ENCODE results near the gene TSPY4.
"Not testable (repeated sequence)": the region's sequence is repeated elsewhere in the genome, so short reads cannot be mapped to it uniquely, and the experiment has no call there.

DNA sequence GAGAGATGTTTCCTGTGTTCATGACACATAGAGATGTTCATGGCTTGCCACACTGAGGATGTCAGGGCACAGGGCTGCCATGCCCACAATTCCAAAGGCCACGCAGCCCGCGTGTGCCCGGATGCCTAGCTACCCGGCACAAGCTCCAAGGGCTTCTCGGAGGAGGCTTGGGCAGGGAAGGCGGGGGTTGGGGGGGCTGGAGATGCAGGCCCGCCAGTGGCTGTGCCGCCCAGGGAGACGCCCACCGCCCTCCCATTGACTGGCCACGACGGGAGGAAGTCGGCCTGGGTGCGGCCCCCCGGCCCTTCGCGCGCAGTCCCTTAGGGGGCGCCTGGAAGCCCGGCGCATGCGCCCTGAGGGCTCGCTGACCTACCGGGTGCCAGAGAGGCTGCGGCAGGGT is at the start of gene TSPY4:
- not testable (repeated sequence) for TF ChIP-seq POLR2A (IDR thresholded peaks at IDR 0.05; ENCODE audit: low read length); GATA1 (IDR thresholded peaks at IDR 0.05; ENCODE audit: low read depth, low read length)

Data from erythroblast (primary cell).